Measurements from ENCODE around the gene PDK2. TPM values are rescaled to one million over a fixed set of nuclear protein-coding genes. Genes with fewer than 3 reads are reported as not detected.

The PDK2 gene
- total and polyA plus RNA-seq, 5 donors, result 149 to 219 (median 178) TPM

GRCh38 chr17:50101346-50102163 lies 6.4 kb downstream of the PDK2 start:
- peak overlapping the region; percentile 81 for H3K27ac ChIP-seq (ENCODE audit: low read length)
- WGBS, result 45% methylated on average over 17 of the region's 17 CpGs
- peaks cover 5% of the 10 kb centered on the region for H3K4me1 ChIP-seq (ENCODE audit: control insufficient read depth, insufficient read depth, low read length)
- intact Hi-C loops (cut with DNase I), result no loop called here
- H3K9me3 ChIP-seq (ENCODE audit: control insufficient read depth, low read length), result no peaks in the 10 kb centered on the region
- H3K27me3 ChIP-seq (ENCODE audit: control insufficient read depth, insufficient read depth), result no peaks in the 10 kb centered on the region
- ATAC-seq (peak; percentile 62 to 75), DNase-seq (peak in 2 of 3 donors; percentile 82 to 84)
- no peak overlapping the region for H3K4me3 ChIP-seq (ENCODE audit: low read length)

GRCh38 chr17:50102164-50102991 lies 7.2 kb downstream of the PDK2 start:
- Histone ChIP-seq H3K9me3 (ENCODE audit: control insufficient read depth, low read length) (no peaks in the 10 kb centered on the region), H3K4me1 (ENCODE audit: control insufficient read depth, insufficient read depth, low read length) (peaks cover 3% of the 10 kb centered on the region), H3K27ac (ENCODE audit: low read length) (peak overlapping the region; percentile 93), H3K4me3 (ENCODE audit: low read length) (no peak overlapping the region), H3K27me3 (ENCODE audit: control insufficient read depth, insufficient read depth) (no peaks in the 10 kb centered on the region)
- 60% methylated on average over 15 of the region's 15 CpGs for WGBS
- DNase-seq (peak; percentile 77 to 90 (median 87)), ATAC-seq (peak; percentile 83 to 88)
- intact Hi-C loops (cut with DNase I), result no loop called here

- Histone ChIP-seq H3K4me3 (ENCODE audit: low read length) (no peak overlapping the region), H3K9me3 (ENCODE audit: control insufficient read depth, low read length) (no peaks in the 10 kb centered on the region), H3K4me1 (ENCODE audit: control insufficient read depth, insufficient read depth, low read length) (peaks cover 3% of the 10 kb centered on the region), H3K27me3 (ENCODE audit: control insufficient read depth, insufficient read depth) (no peaks in the 10 kb centered on the region), H3K27ac (ENCODE audit: low read length) (no peak overlapping the region)
- ATAC-seq, result no peak
- 72% methylated on average over 2 of the region's 2 CpGs for WGBS
- intact Hi-C loops (cut with DNase I), result no loop called here
- no peak for DNase-seq
Observed at GRCh38 chr17:50103252-50103651, 8.1 kb downstream of the PDK2 start.

GRCh38 chr17:50103941-50104340 lies 8.8 kb downstream of the PDK2 start:
- DNase-seq, result no peak
- Histone ChIP-seq H3K27me3 (ENCODE audit: control insufficient read depth, insufficient read depth) (no peaks in the 10 kb centered on the region), H3K27ac (ENCODE audit: low read length) (no peak overlapping the region), H3K9me3 (ENCODE audit: control insufficient read depth, low read length) (no peaks in the 10 kb centered on the region), H3K4me1 (ENCODE audit: control insufficient read depth, insufficient read depth, low read length) (peaks cover 3% of the 10 kb centered on the region), H3K4me3 (ENCODE audit: low read length) (no peak overlapping the region)
- intact Hi-C loops (cut with DNase I), result no loop called here
- no peak for ATAC-seq
- 90% methylated on average over 5 of the region's 5 CpGs for WGBS

- H3K27ac ChIP-seq (ENCODE audit: low read length), result no peak overlapping the region
- intact Hi-C loops (cut with DNase I), result no loop called here
- H3K27me3 ChIP-seq (ENCODE audit: control insufficient read depth, insufficient read depth), result no peaks in the 10 kb centered on the region
- ATAC-seq, result no peak
- no peak for DNase-seq
- no peaks in the 10 kb centered on the region for H3K9me3 ChIP-seq (ENCODE audit: control insufficient read depth, low read length)
- peaks cover 3% of the 10 kb centered on the region for H3K4me1 ChIP-seq (ENCODE audit: control insufficient read depth, insufficient read depth, low read length)
- 93% methylated on average over 21 of the region's 21 CpGs for WGBS
- H3K4me3 ChIP-seq (ENCODE audit: low read length), result no peak overlapping the region
Observed at GRCh38 chr17:50105811-50106210, 10.7 kb downstream of the PDK2 start.

GRCh38 chr17:50106393-50107131 lies 11.4 kb downstream of the PDK2 start:
- Histone ChIP-seq H3K27ac (ENCODE audit: low read length) (no peak overlapping the region), H3K9me3 (ENCODE audit: control insufficient read depth, low read length) (no peaks in the 10 kb centered on the region), H3K27me3 (ENCODE audit: control insufficient read depth, insufficient read depth) (no peaks in the 10 kb centered on the region), H3K4me3 (ENCODE audit: low read length) (no peak overlapping the region), H3K4me1 (ENCODE audit: control insufficient read depth, insufficient read depth, low read length) (peaks cover 6% of the 10 kb centered on the region)
- ATAC-seq, result no peak
- intact Hi-C loops (cut with DNase I), result no loop called here
- DNase-seq, result no peak
- WGBS, result 65% methylated on average over 13 of the region's 13 CpGs

- H3K27ac ChIP-seq (ENCODE audit: low read length), result peak overlapping the region; percentile 53
- no peak overlapping the region for H3K4me3 ChIP-seq (ENCODE audit: low read length)
- intact Hi-C loops (cut with DNase I), result no loop called here
- no peaks in the 10 kb centered on the region for H3K27me3 ChIP-seq (ENCODE audit: control insufficient read depth, insufficient read depth)
- DNase-seq (no peak), ATAC-seq (no peak)
- 85% methylated on average over 10 of the region's 10 CpGs for WGBS
- H3K4me1 ChIP-seq (ENCODE audit: control insufficient read depth, insufficient read depth, low read length), result peaks cover 13% of the 10 kb centered on the region
- H3K9me3 ChIP-seq (ENCODE audit: control insufficient read depth, low read length), result no peaks in the 10 kb centered on the region
Observed at GRCh38 chr17:50107790-50108414, 12.8 kb downstream of the PDK2 start.

GRCh38 chr17:50108556-50108955 lies 13.4 kb downstream of the PDK2 start:
- DNase-seq (no peak), ATAC-seq (no peak)
- H3K27me3 ChIP-seq (ENCODE audit: control insufficient read depth, insufficient read depth), result no peaks in the 10 kb centered on the region
- 66% methylated on average over 9 of the region's 9 CpGs for WGBS
- H3K4me1 ChIP-seq (ENCODE audit: control insufficient read depth, insufficient read depth, low read length), result peaks cover 13% of the 10 kb centered on the region
- H3K4me3 ChIP-seq (ENCODE audit: low read length), result no peak overlapping the region
- H3K27ac ChIP-seq (ENCODE audit: low read length), result no peak overlapping the region
- H3K9me3 ChIP-seq (ENCODE audit: control insufficient read depth, low read length), result no peaks in the 10 kb centered on the region
- intact Hi-C loops (cut with DNase I), result no loop called here

- intact Hi-C loops (cut with DNase I), result no loop called here
- WGBS, result 82% methylated on average over 7 of the region's 7 CpGs
- ATAC-seq (no peak), DNase-seq (no peak)
- H3K27ac ChIP-seq (ENCODE audit: low read length), result no peak overlapping the region
- no peaks in the 10 kb centered on the region for H3K27me3 ChIP-seq (ENCODE audit: control insufficient read depth, insufficient read depth)
- peaks cover 13% of the 10 kb centered on the region for H3K4me1 ChIP-seq (ENCODE audit: control insufficient read depth, insufficient read depth, low read length)
- no peak overlapping the region for H3K4me3 ChIP-seq (ENCODE audit: low read length)
- H3K9me3 ChIP-seq (ENCODE audit: control insufficient read depth, low read length), result no peaks in the 10 kb centered on the region
Observed at GRCh38 chr17:50109207-50109606, 14.1 kb downstream of the PDK2 start.

GRCh38 chr17:50109785-50110184 lies 14.6 kb downstream of the PDK2 start:
- ATAC-seq, result no peak
- Histone ChIP-seq H3K4me1 (ENCODE audit: control insufficient read depth, insufficient read depth, low read length) (peaks cover 13% of the 10 kb centered on the region), H3K4me3 (ENCODE audit: low read length) (no peak overlapping the region), H3K27ac (ENCODE audit: low read length) (peak overlapping the region; percentile 96), H3K9me3 (ENCODE audit: control insufficient read depth, low read length) (no peaks in the 10 kb centered on the region), H3K27me3 (ENCODE audit: control insufficient read depth, insufficient read depth) (no peaks in the 10 kb centered on the region)
- intact Hi-C loops (cut with DNase I), result loop anchor here in 2 of 4 donors (10.0 kb wide), 1 partner anchor 55 kb away; the partner anchor contains the start of gene SGCA (in 2 of the 2)
- 83% methylated on average over 19 of the region's 19 CpGs for WGBS
- no peak for DNase-seq

Data from right cardiac atrium (tissue), 5 donors.